Measurements from ENCODE around the gene ARHGEF7.

ARHGEF7 gene

GRCh38 chr13:111304041-111304544 is 189.0 kb downstream of the ARHGEF7 start:
- Histone ChIP-seq H3K36me3 (ENCODE audit: control insufficient read depth in 1 of 2, insufficient read depth in 2 of 2, low read length in 2 of 2) (peaks cover 55 to 69% of the 10 kb centered on the region in 2 donors), H3K9me3 (ENCODE audit: control insufficient read depth in 1 of 2, low read length in 2 of 2) (no peaks in the 10 kb centered on the region), H3K4me3 (ENCODE audit: low read depth in 1 of 2, low read length in 2 of 2) (peak overlapping the region in 1 of 2 donors; percentile 37), H3K4me1 (ENCODE audit: control insufficient read depth in 1 of 2, insufficient read depth in 2 of 2, low read length in 2 of 2) (no peaks in the 10 kb centered on the region), H3K27me3 (ENCODE audit: control insufficient read depth in 1 of 2, insufficient read depth in 2 of 2, low read length in 2 of 2) (no peaks in the 10 kb centered on the region), H3K9ac (ENCODE audit: low read depth in 1 of 2, low read length in 2 of 2) (no peak overlapping the region), H3K27ac (ENCODE audit: low read depth, low read length) (no peak overlapping the region)

- H3K36me3 ChIP-seq (ENCODE audit: control insufficient read depth in 1 of 2, insufficient read depth in 2 of 2, low read length in 2 of 2) = peaks cover 55 to 69% of the 10 kb centered on the region in 2 donors
- H3K27ac ChIP-seq (ENCODE audit: low read depth, low read length) = no peak overlapping the region
- no peak overlapping the region for H3K9ac ChIP-seq (ENCODE audit: low read depth in 1 of 2, low read length in 2 of 2)
- H3K4me1 ChIP-seq (ENCODE audit: control insufficient read depth in 1 of 2, insufficient read depth in 2 of 2, low read length in 2 of 2) = no peaks in the 10 kb centered on the region
- H3K4me3 ChIP-seq (ENCODE audit: low read depth in 1 of 2, low read length in 2 of 2) = peak overlapping the region in 1 of 2 donors; percentile 37
- H3K9me3 ChIP-seq (ENCODE audit: control insufficient read depth in 1 of 2, low read length in 2 of 2) = no peaks in the 10 kb centered on the region
- H3K27me3 ChIP-seq (ENCODE audit: control insufficient read depth in 1 of 2, insufficient read depth in 2 of 2, low read length in 2 of 2) = no peaks in the 10 kb centered on the region
Observed at GRCh38 chr13:111304603-111305289, 189.6 kb downstream of the ARHGEF7 start.

GRCh38 chr13:111312944-111313590 is 198.0 kb downstream of the ARHGEF7 start:
- Histone ChIP-seq H3K4me1 (ENCODE audit: control insufficient read depth in 1 of 2, insufficient read depth in 2 of 2, low read length in 2 of 2) (no peaks in the 10 kb centered on the region), H3K9me3 (ENCODE audit: control insufficient read depth in 1 of 2, low read length in 2 of 2) (peaks cover 0 to 6% of the 10 kb centered on the region in 2 donors), H3K27ac (ENCODE audit: low read depth, low read length) (no peak overlapping the region), H3K4me3 (ENCODE audit: low read depth in 1 of 2, low read length in 2 of 2) (no peak overlapping the region), H3K36me3 (ENCODE audit: control insufficient read depth in 1 of 2, insufficient read depth in 2 of 2, low read length in 2 of 2) (peaks cover 0 to 2% of the 10 kb centered on the region in 2 donors), H3K27me3 (ENCODE audit: control insufficient read depth in 1 of 2, insufficient read depth in 2 of 2, low read length in 2 of 2) (no peaks in the 10 kb centered on the region), H3K9ac (ENCODE audit: low read depth in 1 of 2, low read length in 2 of 2) (no peak overlapping the region)

- no peak overlapping the region for H3K4me3 ChIP-seq (ENCODE audit: low read depth in 1 of 2, low read length in 2 of 2)
- no peaks in the 10 kb centered on the region for H3K36me3 ChIP-seq (ENCODE audit: control insufficient read depth in 1 of 2, insufficient read depth in 2 of 2, low read length in 2 of 2)
- no peak overlapping the region for H3K9ac ChIP-seq (ENCODE audit: low read depth in 1 of 2, low read length in 2 of 2)
- H3K27me3 ChIP-seq (ENCODE audit: control insufficient read depth in 1 of 2, insufficient read depth in 2 of 2, low read length in 2 of 2) = no peaks in the 10 kb centered on the region
- no peak overlapping the region for H3K27ac ChIP-seq (ENCODE audit: low read depth, low read length)
- H3K4me1 ChIP-seq (ENCODE audit: control insufficient read depth in 1 of 2, insufficient read depth in 2 of 2, low read length in 2 of 2) = no peaks in the 10 kb centered on the region
- peaks cover 0 to 6% of the 10 kb centered on the region in 2 donors for H3K9me3 ChIP-seq (ENCODE audit: control insufficient read depth in 1 of 2, low read length in 2 of 2)
Observed at GRCh38 chr13:111313911-111314425, 198.9 kb downstream of the ARHGEF7 start.

- H3K4me1 ChIP-seq (ENCODE audit: control insufficient read depth in 1 of 2, insufficient read depth in 2 of 2, low read length in 2 of 2) = no peaks in the 10 kb centered on the region
- H3K36me3 ChIP-seq (ENCODE audit: control insufficient read depth in 1 of 2, insufficient read depth in 2 of 2, low read length in 2 of 2) = no peaks in the 10 kb centered on the region
- no peaks in the 10 kb centered on the region for H3K27me3 ChIP-seq (ENCODE audit: control insufficient read depth in 1 of 2, insufficient read depth in 2 of 2, low read length in 2 of 2)
- peaks cover 0 to 6% of the 10 kb centered on the region in 2 donors for H3K9me3 ChIP-seq (ENCODE audit: control insufficient read depth in 1 of 2, low read length in 2 of 2)
- no peak overlapping the region for H3K4me3 ChIP-seq (ENCODE audit: low read depth in 1 of 2, low read length in 2 of 2)
- no peak overlapping the region for H3K27ac ChIP-seq (ENCODE audit: low read depth, low read length)
- no peak overlapping the region for H3K9ac ChIP-seq (ENCODE audit: low read depth in 1 of 2, low read length in 2 of 2)
Observed at GRCh38 chr13:111314852-111315251, 199.7 kb downstream of the ARHGEF7 start.

GRCh38 chr13:111315347-111315995 is 200.4 kb downstream of the ARHGEF7 start:
- Histone ChIP-seq H3K9ac (ENCODE audit: low read depth in 1 of 2, low read length in 2 of 2) (no peak overlapping the region), H3K36me3 (ENCODE audit: control insufficient read depth in 1 of 2, insufficient read depth in 2 of 2, low read length in 2 of 2) (no peaks in the 10 kb centered on the region), H3K9me3 (ENCODE audit: control insufficient read depth in 1 of 2, low read length in 2 of 2) (peaks cover 0 to 5% of the 10 kb centered on the region in 2 donors), H3K27ac (ENCODE audit: low read depth, low read length) (no peak overlapping the region), H3K27me3 (ENCODE audit: control insufficient read depth in 1 of 2, insufficient read depth in 2 of 2, low read length in 2 of 2) (no peaks in the 10 kb centered on the region), H3K4me3 (ENCODE audit: low read depth in 1 of 2, low read length in 2 of 2) (no peak overlapping the region), H3K4me1 (ENCODE audit: control insufficient read depth in 1 of 2, insufficient read depth in 2 of 2, low read length in 2 of 2) (no peaks in the 10 kb centered on the region)

GRCh38 chr13:111316161-111316730 is 201.1 kb downstream of the ARHGEF7 start:
- H3K9me3 ChIP-seq (ENCODE audit: control insufficient read depth in 1 of 2, low read length in 2 of 2) = peaks cover 0 to 1% of the 10 kb centered on the region in 2 donors
- H3K36me3 ChIP-seq (ENCODE audit: control insufficient read depth in 1 of 2, insufficient read depth in 2 of 2, low read length in 2 of 2) = no peaks in the 10 kb centered on the region
- no peak overlapping the region for H3K9ac ChIP-seq (ENCODE audit: low read depth in 1 of 2, low read length in 2 of 2)
- H3K27ac ChIP-seq (ENCODE audit: low read depth, low read length) = no peak overlapping the region
- no peaks in the 10 kb centered on the region for H3K27me3 ChIP-seq (ENCODE audit: control insufficient read depth in 1 of 2, insufficient read depth in 2 of 2, low read length in 2 of 2)
- no peak overlapping the region for H3K4me3 ChIP-seq (ENCODE audit: low read depth in 1 of 2, low read length in 2 of 2)
- H3K4me1 ChIP-seq (ENCODE audit: control insufficient read depth in 1 of 2, insufficient read depth in 2 of 2, low read length in 2 of 2) = no peaks in the 10 kb centered on the region

- no peaks in the 10 kb centered on the region for H3K9me3 ChIP-seq (ENCODE audit: control insufficient read depth in 1 of 2, low read length in 2 of 2)
- H3K4me1 ChIP-seq (ENCODE audit: control insufficient read depth in 1 of 2, insufficient read depth in 2 of 2, low read length in 2 of 2) = no peaks in the 10 kb centered on the region
- H3K27ac ChIP-seq (ENCODE audit: low read depth, low read length) = no peak overlapping the region
- no peak overlapping the region for H3K4me3 ChIP-seq (ENCODE audit: low read depth in 1 of 2, low read length in 2 of 2)
- H3K27me3 ChIP-seq (ENCODE audit: control insufficient read depth in 1 of 2, insufficient read depth in 2 of 2, low read length in 2 of 2) = no peaks in the 10 kb centered on the region
- H3K9ac ChIP-seq (ENCODE audit: low read depth in 1 of 2, low read length in 2 of 2) = no peak overlapping the region
- H3K36me3 ChIP-seq (ENCODE audit: control insufficient read depth in 1 of 2, insufficient read depth in 2 of 2, low read length in 2 of 2) = no peaks in the 10 kb centered on the region
Observed at GRCh38 chr13:111317042-111317550, 202.0 kb downstream of the ARHGEF7 start.

GRCh38 chr13:111317571-111318345 is 202.6 kb downstream of the ARHGEF7 start:
- Histone ChIP-seq H3K4me3 (ENCODE audit: low read depth in 1 of 2, low read length in 2 of 2) (no peak overlapping the region), H3K27me3 (ENCODE audit: control insufficient read depth in 1 of 2, insufficient read depth in 2 of 2, low read length in 2 of 2) (no peaks in the 10 kb centered on the region), H3K9ac (ENCODE audit: low read depth in 1 of 2, low read length in 2 of 2) (no peak overlapping the region), H3K9me3 (ENCODE audit: control insufficient read depth in 1 of 2, low read length in 2 of 2) (no peaks in the 10 kb centered on the region), H3K27ac (ENCODE audit: low read depth, low read length) (no peak overlapping the region), H3K4me1 (ENCODE audit: control insufficient read depth in 1 of 2, insufficient read depth in 2 of 2, low read length in 2 of 2) (no peaks in the 10 kb centered on the region), H3K36me3 (ENCODE audit: control insufficient read depth in 1 of 2, insufficient read depth in 2 of 2, low read length in 2 of 2) (no peaks in the 10 kb centered on the region)
